SU-DHL-6 (cell line): Measurements from ENCODE around the gene SLC10A3.
A peak's percentile ranks its signal among the peaks of the same experiment; 100 is the strongest.

ENCODE experiments used
- H2AFZ ChIP-seq: fragments of 200-600 bp; sonication (generic); 2 replicates; pipeline ENCODE4 v1.6.1; 2014; ENCODE audit warnings: low read depth, mild to moderate bottlenecking, moderate library complexity, mixed read lengths, antibody characterized with exemption, low read length; ENCODE audit not compliant: severe bottlenecking
- H3F3A ChIP-seq: fragments of 200-600 bp; shearing (Covaris generic); 2 replicates; pipeline ENCODE4 v1.6.0; 2016; ENCODE audit warnings: antibody characterized with exemption, mild to moderate bottlenecking; ENCODE audit not compliant: insufficient read depth
- H3K27ac ChIP-seq: fragments of 200-600 bp; sonication (generic); 2 replicates; pipeline ENCODE4 v1.5.1; 2016; ENCODE audit warnings: low read depth, mild to moderate bottlenecking, low read length, moderate library complexity, mixed read lengths
- H3K27me3 ChIP-seq: fragments of 200-600 bp; sonication (generic), shearing (Covaris generic); 2 replicates; pipeline ENCODE4 v1.6.0; 2014; ENCODE audit warnings: mild to moderate bottlenecking, low read length
- H3K36me3 ChIP-seq: fragments of 200-600 bp; sonication (generic); 2 replicates; pipeline ENCODE4 v1.6.1; 2014; ENCODE audit warnings: mild to moderate bottlenecking, low read length, mixed read lengths
- H3K4me2 ChIP-seq: fragments of 300-600, 200-600 bp; shearing (Covaris generic), sonication (generic); 2 replicates; pipeline ENCODE4 v1.6.0; 2014; ENCODE audit warnings: low read length, low read depth, mild to moderate bottlenecking; ENCODE audit not compliant: poor library complexity, severe bottlenecking
- H3K4me3 ChIP-seq: fragments of 200-600 bp; sonication (generic); 2 replicates; pipeline ENCODE4 v1.5.1; 2014; ENCODE audit warnings: antibody characterized with exemption, low read length, mild to moderate bottlenecking, mixed read lengths; ENCODE audit not compliant: insufficient read depth, poor library complexity, severe bottlenecking
- H3K79me2 ChIP-seq: fragments of 200-600 bp; sonication (generic); 2 replicates; pipeline ENCODE4 v1.6.1; 2014; ENCODE audit warnings: mild to moderate bottlenecking, low read length, moderate library complexity; ENCODE audit not compliant: insufficient read depth
- H3K9ac ChIP-seq: fragments of 200-600 bp; sonication (generic); 2 replicates; pipeline ENCODE4 v1.7.0; 2014; ENCODE audit warnings: mild to moderate bottlenecking, low read length
- H3K9me2 ChIP-seq: fragments of 200-600 bp; sonication (generic); replicated peaks from 2 replicates; pipeline ENCODE4 v1.6.1; 2014; ENCODE audit warnings: low read length; ENCODE audit not compliant: insufficient read depth
- H3K9me3 ChIP-seq: fragments of 200-600 bp; sonication (generic); 2 replicates; pipeline ENCODE4 v1.6.1; 2014; ENCODE audit warnings: low read length, mixed read lengths; ENCODE audit not compliant: insufficient read depth
- H4K20me1 ChIP-seq: fragments of 200-600 bp; sonication (generic); 2 replicates; pipeline ENCODE4 v1.6.1; 2014; ENCODE audit warnings: low read depth, mild to moderate bottlenecking, antibody characterized with exemption, low read length, moderate library complexity, mixed read lengths
- EZH2phosphoT487 ChIP-seq: fragments of 200-600 bp; sonication (generic), shearing (Covaris generic); conservative IDR thresholded peaks from 2 replicates; pipeline ENCODE4 v1.6.1; 2018; ENCODE audit warnings: mild to moderate bottlenecking, antibody characterized with exemption, low read length, moderate library complexity, mixed read lengths
- TF ChIP-seq, protein P1 (sequence below): fragments of 200-600 bp; sonication (generic); IDR thresholded peaks from one replicate; pipeline ENCODE4 v1.5.1; 2017; ENCODE audit warnings: antibody characterized with exemption, mild to moderate bottlenecking, low read length, moderate library complexity; ENCODE audit not compliant: insufficient read depth, poor library complexity, severe bottlenecking

The SLC10A3 gene

DNA sequence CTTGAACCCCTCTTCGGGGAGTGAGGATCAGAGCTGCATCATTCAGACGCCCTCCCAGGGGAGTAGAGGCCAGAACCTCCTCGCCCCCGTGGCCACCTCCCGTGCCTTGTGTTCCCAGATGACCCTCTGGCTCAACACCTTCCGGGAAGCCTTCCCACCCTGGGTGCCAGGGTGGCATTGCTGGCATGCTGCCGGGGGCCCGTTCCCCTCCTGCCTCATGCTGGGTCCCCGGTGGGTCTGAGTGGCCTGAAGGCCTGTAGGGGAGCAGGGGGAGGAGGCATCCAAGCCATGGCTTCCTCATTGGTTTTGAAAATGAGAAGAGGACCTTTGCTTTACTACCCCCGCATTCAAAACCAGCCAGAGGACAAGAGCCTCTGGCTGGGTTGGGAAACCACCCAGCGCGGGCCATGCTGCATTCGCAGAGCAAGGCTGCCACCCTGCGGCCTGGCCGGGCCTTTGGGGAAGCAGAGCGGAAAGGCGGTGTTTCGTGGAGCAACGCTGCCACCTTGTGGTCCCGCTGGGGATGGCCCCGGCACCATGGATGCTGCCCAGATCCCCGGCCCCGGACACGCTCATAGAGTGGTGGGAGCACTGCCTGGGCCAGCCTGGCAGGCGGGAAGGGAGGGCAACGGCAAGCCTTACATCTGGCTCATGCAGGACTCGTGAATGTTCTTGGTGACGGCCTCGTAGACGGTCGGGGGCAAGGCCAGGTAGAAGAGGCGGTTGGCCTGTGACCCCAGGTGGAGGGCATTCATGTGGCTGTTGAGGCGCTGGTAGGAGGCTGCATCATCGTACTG lies 44.3 kb upstream of the SLC10A3 start:
- H2AFZ ChIP-seq, result no peak overlapping the region
- no peaks in the 10 kb centered on the region for H3K36me3 ChIP-seq
- H3K79me2 ChIP-seq, result no peaks in the 10 kb centered on the region
- no peak overlapping the region for H3K4me2 ChIP-seq
- H3K27ac ChIP-seq, result no peak overlapping the region
- no peaks in the 10 kb centered on the region for H3K9me2 ChIP-seq
- 0 out of 2 replicates have a peak overlapping the region, but pooled peaks have one; percentile 22 for H3K9ac ChIP-seq
- no peaks in the 10 kb centered on the region for H3K9me3 ChIP-seq
- no peak for TF ChIP-seq EZH2phosphoT487
- TF ChIP-seq, protein P1, sequence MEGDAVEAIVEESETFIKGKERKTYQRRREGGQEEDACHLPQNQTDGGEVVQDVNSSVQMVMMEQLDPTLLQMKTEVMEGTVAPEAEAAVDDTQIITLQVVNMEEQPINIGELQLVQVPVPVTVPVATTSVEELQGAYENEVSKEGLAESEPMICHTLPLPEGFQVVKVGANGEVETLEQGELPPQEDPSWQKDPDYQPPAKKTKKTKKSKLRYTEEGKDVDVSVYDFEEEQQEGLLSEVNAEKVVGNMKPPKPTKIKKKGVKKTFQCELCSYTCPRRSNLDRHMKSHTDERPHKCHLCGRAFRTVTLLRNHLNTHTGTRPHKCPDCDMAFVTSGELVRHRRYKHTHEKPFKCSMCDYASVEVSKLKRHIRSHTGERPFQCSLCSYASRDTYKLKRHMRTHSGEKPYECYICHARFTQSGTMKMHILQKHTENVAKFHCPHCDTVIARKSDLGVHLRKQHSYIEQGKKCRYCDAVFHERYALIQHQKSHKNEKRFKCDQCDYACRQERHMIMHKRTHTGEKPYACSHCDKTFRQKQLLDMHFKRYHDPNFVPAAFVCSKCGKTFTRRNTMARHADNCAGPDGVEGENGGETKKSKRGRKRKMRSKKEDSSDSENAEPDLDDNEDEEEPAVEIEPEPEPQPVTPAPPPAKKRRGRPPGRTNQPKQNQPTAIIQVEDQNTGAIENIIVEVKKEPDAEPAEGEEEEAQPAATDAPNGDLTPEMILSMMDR, result peak; percentile 90
- H4K20me1 ChIP-seq, result no peaks in the 10 kb centered on the region
- no peaks in the 10 kb centered on the region for H3F3A ChIP-seq
- H3K27me3 ChIP-seq, result no peaks in the 10 kb centered on the region
- H3K4me3 ChIP-seq, result no peak overlapping the region

DNA sequence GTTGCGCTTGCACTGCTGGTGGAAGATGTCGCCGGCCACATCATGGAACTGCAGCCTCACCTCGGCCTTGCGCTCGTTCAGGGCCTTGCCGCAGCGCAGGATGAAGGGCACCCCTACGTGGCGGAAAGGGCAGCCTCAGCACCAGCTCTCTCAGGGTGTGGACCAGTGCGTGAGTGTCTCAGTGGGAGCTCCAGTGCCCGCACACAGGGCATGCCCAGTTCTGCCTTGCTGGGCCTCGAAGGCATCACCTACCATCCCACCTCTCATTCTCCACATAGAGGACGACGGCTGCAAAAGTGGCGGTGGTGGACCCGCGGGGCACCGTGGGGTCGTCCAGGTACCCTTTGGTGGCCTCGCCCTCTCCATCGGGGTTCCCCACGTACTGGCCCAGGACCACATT lies 42.3 kb upstream of the SLC10A3 start:
- Histone ChIP-seq H3F3A (no peaks in the 10 kb centered on the region), H3K4me2 (no peak overlapping the region), H3K27ac (no peak overlapping the region), H2AFZ (no peak overlapping the region), H3K4me3 (no peak overlapping the region), H3K27me3 (no peaks in the 10 kb centered on the region), H3K9ac (no peak overlapping the region), H3K79me2 (no peaks in the 10 kb centered on the region), H4K20me1 (no peaks in the 10 kb centered on the region), H3K36me3 (no peaks in the 10 kb centered on the region), H3K9me3 (no peaks in the 10 kb centered on the region), H3K9me2 (no peaks in the 10 kb centered on the region)
- TF ChIP-seq, protein P1, result no peak
- no peak for TF ChIP-seq EZH2phosphoT487

DNA sequence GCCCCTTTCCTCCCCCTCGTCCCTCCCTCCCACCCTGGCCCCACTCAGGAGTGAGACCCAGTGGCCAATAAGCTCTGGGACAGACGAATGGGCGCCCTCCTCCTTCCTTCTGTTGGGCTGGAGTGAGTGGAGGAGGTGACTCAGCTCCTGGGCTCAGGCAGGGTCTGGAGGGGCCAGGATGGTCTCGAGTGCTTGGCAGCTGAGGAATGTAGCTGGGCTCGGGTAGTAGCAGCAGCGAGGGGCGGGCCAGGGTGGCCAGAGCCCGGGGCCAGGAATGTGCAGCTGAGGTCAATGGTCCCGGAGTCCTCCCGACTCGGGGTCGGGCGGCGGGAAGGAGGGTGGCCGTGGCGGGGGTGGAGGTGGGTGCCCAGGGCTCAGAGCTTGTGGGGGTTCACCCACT lies 41.2 kb upstream of the SLC10A3 start:
- no peaks in the 10 kb centered on the region for H3K36me3 ChIP-seq
- H3K9ac ChIP-seq, result no peak overlapping the region
- no peaks in the 10 kb centered on the region for H3K79me2 ChIP-seq
- H3K27me3 ChIP-seq, result no peaks in the 10 kb centered on the region
- H3K9me2 ChIP-seq, result no peaks in the 10 kb centered on the region
- TF ChIP-seq, protein P1, result no peak
- TF ChIP-seq EZH2phosphoT487, result no peak
- no peaks in the 10 kb centered on the region for H3K9me3 ChIP-seq
- no peaks in the 10 kb centered on the region for H4K20me1 ChIP-seq
- H3K27ac ChIP-seq, result no peak overlapping the region
- no peak overlapping the region for H3K4me2 ChIP-seq
- H3K4me3 ChIP-seq, result no peak overlapping the region
- H2AFZ ChIP-seq, result no peak overlapping the region
- H3F3A ChIP-seq, result no peaks in the 10 kb centered on the region
